ENCODE data around the gene ELF5. TPM values are rescaled to one million over a fixed set of nuclear protein-coding genes. Genes with fewer than 3 reads are reported as not detected.
A peak's percentile ranks its signal among the peaks of the same experiment; 100 is the strongest.

The ELF5 gene
- total RNA-seq, 1 experiment from 2014 or later: not detected

DNA sequence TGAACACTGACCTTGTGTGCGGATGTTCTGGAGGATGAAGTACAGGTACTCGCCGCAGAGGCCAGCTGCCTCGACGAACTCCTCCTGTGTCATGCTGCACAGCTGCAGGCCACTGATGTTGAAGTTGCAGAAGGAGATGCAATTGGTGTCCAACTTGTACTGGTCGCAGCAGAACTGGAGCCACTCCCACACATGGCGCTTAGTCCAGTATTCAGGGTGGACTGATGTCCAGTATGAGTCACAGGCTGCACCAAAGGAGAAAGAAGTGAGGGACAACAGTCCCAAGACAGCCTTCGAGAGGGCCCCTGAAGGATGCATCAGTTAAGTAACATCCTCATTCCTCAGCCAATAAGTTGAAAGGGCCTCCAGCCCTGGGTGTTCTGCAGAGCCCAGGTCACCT lies 20.1 kb downstream of the ELF5 start:
- DNase-seq (ENCODE audit: low read depth): no peak

- DNase-seq (ENCODE audit: low read depth): peak; percentile 49
These were observed 20.7 kb downstream of the ELF5 start for GRCh38 chr11:34492806-34493414.

GRCh38 chr11:34490304-34490703 lies 23.3 kb downstream of the ELF5 start:
- DNase-seq (ENCODE audit: low read depth): no peak

- DNase-seq (ENCODE audit: low read depth): no peak
These were observed 24.6 kb downstream of the ELF5 start for GRCh38 chr11:34488855-34489557.

- no peak for DNase-seq (ENCODE audit: low read depth)
These were observed 26.2 kb downstream of the ELF5 start for GRCh38 chr11:34487430-34487829.

DNA sequence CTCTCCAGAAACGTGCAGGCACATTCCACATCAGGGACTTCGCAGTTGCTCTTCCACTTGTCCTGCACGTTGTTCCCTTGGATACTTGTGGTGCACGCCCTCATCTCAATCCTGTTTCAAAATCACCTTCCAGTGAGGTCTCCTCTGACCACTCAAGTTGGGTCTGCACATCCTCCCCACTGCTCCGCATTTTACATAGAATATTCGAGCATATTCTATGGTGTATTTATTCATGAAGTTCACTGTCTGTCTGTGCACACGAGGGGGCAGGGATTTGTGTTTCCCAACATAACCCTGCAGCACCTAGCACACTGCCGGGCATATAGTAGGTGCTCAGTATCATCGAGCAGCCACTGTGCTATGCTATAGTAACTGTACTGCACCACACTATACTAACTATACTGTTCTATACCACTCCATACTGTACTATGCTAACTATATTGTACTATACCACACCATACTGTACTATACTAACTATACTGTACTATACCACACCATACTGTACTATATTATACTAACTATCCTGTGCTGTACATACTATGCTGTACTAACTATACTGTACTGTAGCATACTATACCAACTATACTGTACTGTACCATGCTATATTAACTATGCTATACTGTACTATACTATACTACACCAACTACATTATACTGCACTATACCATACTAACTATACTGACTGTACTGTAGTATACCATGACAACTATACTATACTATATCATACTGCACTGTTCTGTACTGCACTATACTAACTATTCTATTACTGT lies 30.3 kb downstream of the ELF5 start:
- no peak for DNase-seq (ENCODE audit: low read depth)

DNA sequence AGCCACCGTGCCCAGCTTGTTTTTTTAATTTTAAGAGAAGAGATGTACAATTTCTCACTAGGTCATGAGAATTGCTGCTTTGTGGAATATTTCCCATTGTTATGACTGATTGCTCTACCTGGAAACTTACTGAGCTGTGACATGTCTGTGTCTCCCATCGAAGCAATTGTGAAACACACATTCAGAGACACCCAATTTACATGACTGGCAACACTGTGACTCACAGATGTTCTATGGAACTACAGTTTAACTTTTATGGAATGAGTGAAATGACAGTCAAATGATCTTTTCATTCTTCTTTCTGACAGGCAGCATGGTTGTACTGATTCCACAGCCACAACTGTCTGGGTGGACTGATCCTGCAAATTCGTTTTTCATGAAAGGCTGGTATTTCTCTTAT lies 32.3 kb downstream of the ELF5 start:
- no peak for DNase-seq (ENCODE audit: low read depth)

DNA sequence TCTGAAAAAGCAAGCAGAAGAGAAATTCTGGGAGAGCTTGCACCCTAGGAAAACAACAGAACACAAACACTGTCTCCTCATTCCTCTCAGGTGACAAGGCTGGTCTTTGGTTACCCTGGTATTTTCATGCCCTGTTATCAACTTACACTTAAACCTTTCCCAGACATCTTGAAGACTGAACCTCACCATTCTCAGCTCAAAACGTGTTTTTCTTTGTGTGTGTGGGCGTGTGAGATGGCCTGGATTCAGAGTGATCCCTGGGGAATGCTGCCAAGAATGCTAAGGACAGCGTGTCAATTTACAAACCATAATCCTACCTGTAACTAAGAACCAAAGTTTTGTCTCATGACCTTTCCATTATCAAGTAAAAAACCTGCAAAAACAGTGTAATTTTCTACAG lies 33.3 kb downstream of the ELF5 start:
- DNase-seq (ENCODE audit: low read depth): peak; percentile 14

DNA sequence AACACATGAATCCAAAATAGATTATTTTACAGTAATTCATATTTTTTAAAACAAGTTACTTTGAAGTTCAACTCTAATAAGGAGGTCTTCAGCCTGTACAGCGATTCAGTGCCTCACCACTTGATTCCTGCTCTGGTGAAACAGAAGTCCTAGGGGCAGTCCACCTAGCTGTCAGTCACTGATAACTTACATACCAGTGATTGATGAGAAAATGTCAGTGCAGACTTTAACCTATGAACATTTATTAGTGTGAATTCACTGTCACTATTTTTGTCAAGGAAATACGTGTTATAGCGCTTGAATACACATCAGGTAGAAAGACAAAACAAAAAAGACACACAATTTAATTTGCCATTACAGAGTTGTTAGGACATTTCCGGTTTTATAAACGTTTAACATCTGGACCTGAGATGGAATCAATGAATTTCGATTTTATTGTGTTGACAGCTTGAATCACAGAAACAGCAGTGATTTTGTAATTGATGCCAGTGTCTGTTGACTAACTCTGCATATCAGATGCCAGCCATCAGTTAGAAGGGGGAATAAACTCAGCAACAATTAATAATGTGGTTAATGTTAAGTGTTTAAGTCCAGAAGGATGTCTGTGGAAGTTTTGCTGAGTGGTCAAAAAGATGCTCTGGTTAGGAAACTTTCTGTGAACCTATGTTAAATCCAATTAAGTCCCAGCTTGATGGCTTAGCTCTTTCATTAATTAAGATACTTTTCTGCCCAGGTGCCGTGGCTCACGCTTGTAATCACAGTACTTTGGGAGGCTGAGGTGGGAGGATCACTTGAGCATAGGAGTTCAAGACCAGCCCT lies 34.5 kb downstream of the ELF5 start:
- no peak for DNase-seq (ENCODE audit: low read depth)

DNA sequence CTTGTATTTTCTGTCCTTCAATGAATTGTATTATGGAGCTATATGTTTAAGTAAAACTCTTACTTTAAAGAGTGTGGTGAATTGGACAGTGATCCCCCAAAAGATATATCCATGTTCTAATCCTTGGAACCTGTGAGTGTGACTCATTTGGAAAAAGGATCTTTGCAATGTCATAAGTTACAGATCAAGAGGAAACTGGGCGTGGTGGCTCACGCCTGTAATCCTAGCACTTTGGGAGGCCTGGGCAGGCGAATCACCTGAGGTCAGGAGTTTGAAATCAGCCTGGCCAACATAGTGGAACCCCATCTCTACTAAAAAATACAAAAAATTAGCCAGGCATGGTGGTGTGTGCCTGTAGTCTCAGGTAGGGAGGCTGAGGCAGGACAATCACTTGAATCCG lies 36.7 kb downstream of the ELF5 start:
- no peak for DNase-seq (ENCODE audit: low read depth)

DNA sequence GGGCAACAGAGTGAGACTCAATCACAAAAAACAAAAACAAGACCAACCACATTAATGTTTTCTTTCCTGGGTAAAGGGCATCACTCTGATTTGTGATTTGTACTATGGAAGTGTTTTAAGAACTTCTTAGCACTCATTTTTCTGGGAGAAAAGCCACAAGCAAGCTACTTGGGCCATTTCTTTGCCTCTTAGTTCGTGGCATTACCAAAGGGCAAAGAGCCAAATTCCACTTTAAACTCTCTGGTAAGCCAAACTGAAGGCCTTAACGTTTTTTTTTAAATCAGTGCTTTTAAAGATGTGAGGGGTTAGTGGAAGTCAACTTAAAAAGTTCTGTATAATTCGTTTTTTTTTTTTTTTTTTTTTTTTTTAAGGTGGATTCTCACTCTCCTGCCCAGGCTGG lies 37.9 kb downstream of the ELF5 start:
- DNase-seq (ENCODE audit: low read depth): no peak

DNA sequence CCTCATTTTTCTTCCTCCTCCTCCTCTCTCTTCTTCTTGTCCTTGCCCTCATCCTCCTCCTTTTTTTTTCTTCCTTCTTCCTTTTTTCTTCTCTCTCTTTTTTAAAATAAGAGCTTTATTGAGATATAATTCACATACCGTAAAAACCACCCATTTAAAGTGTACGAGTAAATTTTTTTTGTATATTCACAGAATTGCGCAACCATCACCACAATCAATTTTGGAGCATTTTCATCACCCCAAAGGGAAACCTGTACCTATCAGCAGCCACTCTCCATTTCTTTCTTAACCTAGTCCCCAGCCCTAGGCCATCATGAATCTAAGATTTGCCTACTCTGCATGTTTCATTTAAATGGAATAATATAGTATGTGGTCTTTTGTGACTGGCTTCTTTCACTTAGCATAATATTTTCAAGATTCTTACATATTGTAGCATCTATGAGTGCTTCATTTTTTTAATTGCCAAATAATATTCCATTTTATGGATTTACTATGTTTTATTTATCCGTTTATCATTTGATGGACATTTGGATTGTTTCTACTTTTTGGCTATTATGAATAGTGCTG lies 39.9 kb downstream of the ELF5 start:
- no peak for DNase-seq (ENCODE audit: low read depth)

DNA sequence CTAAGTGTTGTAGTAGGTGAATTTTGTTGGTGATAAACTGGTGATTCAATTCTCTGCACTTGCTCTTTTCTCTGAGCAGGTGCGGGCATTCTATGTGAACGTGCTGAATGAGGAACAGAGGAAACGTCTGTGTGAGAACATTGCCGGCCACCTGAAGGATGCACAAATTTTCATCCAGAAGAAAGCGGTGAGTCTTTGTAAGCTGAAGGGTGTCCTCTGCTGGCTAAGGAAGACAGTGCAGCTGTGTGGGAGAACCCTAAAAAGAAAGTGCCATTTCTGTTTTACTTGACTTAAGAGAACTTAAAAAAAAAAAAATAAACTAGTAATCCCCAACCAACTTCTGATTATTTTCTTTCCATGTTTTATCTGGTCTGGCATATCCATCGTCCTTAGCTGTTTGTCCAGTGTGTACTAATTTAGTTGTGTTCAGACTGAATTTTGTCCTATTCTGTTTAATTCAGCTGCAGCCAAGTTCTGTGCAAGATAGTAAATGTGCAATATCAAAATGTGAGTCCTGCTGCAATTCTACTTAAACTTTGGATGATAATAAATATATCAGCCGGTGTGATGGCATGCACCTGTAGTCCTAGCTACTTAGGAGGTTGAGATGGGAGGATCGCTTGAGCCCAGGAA lies 45.3 kb downstream of the ELF5 start:
- peak; percentile 47 for DNase-seq (ENCODE audit: low read depth)

- no peak for DNase-seq (ENCODE audit: low read depth)
These were observed 46.6 kb downstream of the ELF5 start for GRCh38 chr11:34466802-34467488.

- no peak for DNase-seq (ENCODE audit: low read depth)
These were observed 49.0 kb downstream of the ELF5 start for GRCh38 chr11:34464591-34465051.

- no peak for DNase-seq (ENCODE audit: low read depth)
These were observed 52.4 kb downstream of the ELF5 start for GRCh38 chr11:34461215-34461614.

DNA sequence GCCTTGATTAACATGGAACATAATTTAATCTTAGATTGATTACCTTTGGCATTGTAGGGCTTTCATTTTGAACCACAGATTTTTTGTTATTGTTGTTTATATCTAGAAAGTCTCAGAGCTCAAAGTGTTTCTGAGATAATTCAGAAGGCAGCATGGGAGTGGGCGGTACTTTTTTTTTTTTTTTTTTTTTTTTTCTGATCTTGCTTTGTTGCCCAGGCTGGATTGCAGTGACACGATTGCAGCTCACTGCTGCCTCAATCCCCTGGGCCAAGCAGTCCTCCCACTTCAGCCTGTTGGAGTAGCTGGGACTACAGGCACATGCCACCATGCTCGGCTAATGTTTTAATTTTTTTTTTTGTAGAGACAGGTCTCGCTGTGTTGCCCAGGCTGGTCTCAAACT lies 53.3 kb downstream of the ELF5 start:
- no peak for DNase-seq (ENCODE audit: low read depth)

DNA sequence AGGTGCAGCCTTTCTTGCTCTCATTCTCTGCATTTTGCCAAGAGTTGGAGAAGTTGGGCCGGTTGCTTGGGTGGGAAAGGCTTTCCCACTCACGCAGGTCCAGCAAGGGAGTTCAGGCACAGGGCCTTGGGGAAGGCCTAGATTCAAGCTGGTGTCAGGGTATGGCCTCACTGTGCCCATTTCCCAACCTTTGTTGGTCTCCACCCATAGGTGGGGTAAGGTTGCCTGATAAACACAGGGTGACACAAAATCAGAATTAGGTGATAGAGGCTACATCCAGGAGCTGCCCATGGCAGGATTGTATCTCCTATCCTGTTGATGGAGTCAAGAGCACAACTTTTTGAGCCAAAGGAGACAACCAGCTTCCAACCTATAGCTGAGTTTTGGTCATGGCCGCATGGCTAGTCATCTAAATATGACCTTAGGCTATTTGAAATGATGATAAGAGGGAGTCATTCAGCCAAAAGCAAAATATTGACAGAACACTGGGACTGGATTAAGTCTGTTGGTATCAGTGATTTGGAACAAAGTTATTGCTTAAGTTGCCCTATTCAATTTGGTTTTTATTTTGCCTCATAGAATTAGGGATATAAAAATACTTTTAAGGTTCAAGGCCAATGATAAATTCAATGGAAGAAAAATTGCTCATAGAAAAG lies 54.0 kb downstream of the ELF5 start:
- no peak for DNase-seq (ENCODE audit: low read depth)

DNA sequence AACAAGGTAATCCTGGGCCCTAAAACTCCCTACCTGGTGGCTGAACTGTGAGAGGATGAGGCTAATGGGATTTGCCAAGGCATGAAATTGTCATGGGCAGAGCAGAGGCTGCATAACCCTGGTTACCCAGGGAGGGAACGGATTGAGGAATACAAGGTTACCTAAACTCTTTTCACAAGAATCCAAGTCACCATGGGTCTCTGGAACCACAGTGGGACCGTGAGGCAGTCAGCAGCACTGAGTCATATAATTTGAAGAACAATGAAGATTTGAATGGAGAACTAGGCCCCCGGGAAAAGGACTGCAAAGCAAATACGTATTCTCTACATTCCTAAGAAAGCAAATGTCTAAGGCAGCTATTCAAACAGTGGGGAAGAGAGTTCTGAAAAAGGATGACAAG lies 55.1 kb downstream of the ELF5 start:
- no peak for DNase-seq (ENCODE audit: low read depth)

GRCh38 chr11:34457607-34458006 lies 56.0 kb downstream of the ELF5 start:
- no peak for DNase-seq (ENCODE audit: low read depth)

All from HT1080 (cell line).